ENCODE results near the gene CAPZB. TPM values are rescaled to one million over a fixed set of nuclear protein-coding genes. Genes with fewer than 3 reads are reported as not detected.

CAPZB gene
- total and polyA plus RNA-seq, 2 donors (not counting 3 experiments of a cell fraction or from before 2014, with no cell fraction given): 196 to 347 TPM

DNA sequence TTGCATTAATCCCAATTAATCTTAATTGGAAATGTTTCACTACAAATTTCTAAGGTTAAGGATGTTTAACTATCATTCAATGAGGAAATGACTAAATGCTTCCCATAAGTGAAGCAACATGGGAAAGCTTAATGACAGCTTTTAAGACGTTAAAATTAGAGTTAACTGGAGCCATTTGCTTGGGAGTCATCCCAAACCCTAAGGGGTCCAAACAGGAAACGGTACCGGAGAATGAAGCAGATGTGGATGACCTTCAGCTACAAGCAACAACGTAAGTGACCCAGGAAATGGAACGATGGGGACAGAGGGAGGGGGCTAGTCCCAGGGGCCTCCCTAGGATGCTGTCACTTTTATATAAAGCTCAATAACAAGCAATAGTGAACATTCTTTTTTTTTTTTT, 62.2 kb downstream of the CAPZB start:
- no peak overlapping the region for H3K27ac ChIP-seq (ENCODE audit: insufficient read depth, low read depth, low read length)
- dilution Hi-C loops (cut with MboI; ENCODE audit: extremely low pct_ligation_motif_present, low sequenced_read_pairs): loop anchor here (25.0 kb wide), 1 partner anchor 214 kb away; the partner anchor contains the start of gene NBL1

More for the DNA sequence above, 62.2 kb downstream of the CAPZB start:
- DNase-seq (ENCODE audit: low read depth, low spot score) (no peak), FAIRE-seq (no peak)
- intact Hi-C loops (cut with micrococcal nuclease): no loop called here
- H3K27me3 ChIP-seq (ENCODE audit: control insufficient read depth in 2 of 2, insufficient read depth in 2 of 2, low read length in 2 of 2): no peaks in the 10 kb centered on the region
- no peak overlapping the region for H3K4me2 ChIP-seq (ENCODE audit: insufficient read depth, low read length)
- H3K36me3 ChIP-seq (ENCODE audit: control insufficient read depth in 2 of 2, extremely low read depth in 1 of 2, insufficient read depth in 2 of 2, low read length in 2 of 2): peaks cover 2 to 11% of the 10 kb centered on the region in 2 experiments
- no peak overlapping the region for H3K9ac ChIP-seq (replicated peaks; ENCODE audit: extremely low read depth, insufficient read depth, low read length)
- no peak overlapping the region for H2AFZ ChIP-seq (ENCODE audit: low read depth, low read length)
- peaks cover 88% of the 10 kb centered on the region for H3K79me2 ChIP-seq (ENCODE audit: control insufficient read depth, insufficient read depth, low read length)
- H3K4me1 ChIP-seq (ENCODE audit: control insufficient read depth, extremely low read depth, insufficient read depth, low read length): peaks cover 7% of the 10 kb centered on the region
- H3K9me3 ChIP-seq (replicated peaks; ENCODE audit: control insufficient read depth, insufficient read depth, low read length): no peaks in the 10 kb centered on the region
- H4K20me1 ChIP-seq (replicated peaks; ENCODE audit: control insufficient read depth, extremely low read depth, insufficient read depth, low read length): peaks cover 13% of the 10 kb centered on the region
- no peaks in the 10 kb centered on the region for H3K9me1 ChIP-seq (replicated peaks; ENCODE audit: control insufficient read depth, extremely low read depth, insufficient read depth, low read length)
- CTCF ChIA-PET: interaction anchor here (0.9 to 1.7 kb wide), 8 partner anchors 10 to 235 kb away, joined by 3 to 6 read pairs (median 4); no protein-coding TSS in a partner anchor
- POLR2A ChIA-PET: no interaction called here
- TF ChIP-seq EZH2 (IDR thresholded peaks at IDR 0.05; ENCODE audit: borderline replicate concordance, low read depth, low read length, severe bottlenecking) (no peak), JUN (IDR thresholded peaks at IDR 0.05; ENCODE audit: borderline replicate concordance, insufficient read depth, insufficient read length, low read depth) (no peak), MYC (IDR thresholded peaks at IDR 0.05; ENCODE audit: low read depth, low read length) (no peak), FOS (IDR thresholded peaks at IDR 0.05; ENCODE audit: borderline replicate concordance, insufficient read depth, low read length) (no peak), POLR2A (IDR thresholded peaks at IDR 0.05; ENCODE audit: low read depth, low read length) (no peak), CTCF (IDR thresholded peaks at IDR 0.05; ENCODE audit: extremely low read depth in 1 of 2, insufficient read depth in 1 of 2, low read depth in 1 of 2, low read length in 2 of 2) (no peak), GATA2 (IDR thresholded peaks at IDR 0.05; ENCODE audit: insufficient read depth, insufficient read length, low read depth, low read length) (no peak), POLR2AphosphoS5 (IDR thresholded peaks at IDR 0.05; ENCODE audit: insufficient read depth, low read depth, low read length) (no peak)
- TF ChIP-seq, protein P1, sequence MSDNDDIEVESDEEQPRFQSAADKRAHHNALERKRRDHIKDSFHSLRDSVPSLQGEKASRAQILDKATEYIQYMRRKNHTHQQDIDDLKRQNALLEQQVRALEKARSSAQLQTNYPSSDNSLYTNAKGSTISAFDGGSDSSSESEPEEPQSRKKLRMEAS (IDR thresholded peaks at IDR 0.05; ENCODE audit: insufficient read depth, insufficient read length): no peak
- no TSS peak for BruUV-seq (replicated peaks)
- no peak overlapping the region for H3K4me3 ChIP-seq (replicated peaks in 1 of 3; ENCODE audit: insufficient read depth in 1 of 3, low read depth in 1 of 3, low read length in 3 of 3)
